ENCODE measurements around the gene RABGAP1.

Gene RABGAP1

GRCh38 chr9:123064716-123065115 is 123.9 kb downstream of the RABGAP1 start:
- DNase-seq (ENCODE audit: insufficient read length, low spot score) (no peak), FAIRE-seq (no peak)
- TF ChIP-seq SPI1 (IDR thresholded peaks at IDR 0.05; ENCODE audit: low read depth, low read length), result no peak
- TF ChIP-seq POLR2A (IDR thresholded peaks at IDR 0.05; ENCODE audit: low read depth, low read length), result no peak

- DNase-seq (ENCODE audit: insufficient read length, low spot score), result no peak
- no peak for FAIRE-seq
These were observed 124.4 kb downstream of the RABGAP1 start for GRCh38 chr9:123065196-123065595.

GRCh38 chr9:123067136-123067535 is 126.3 kb downstream of the RABGAP1 start:
- FAIRE-seq (no peak), DNase-seq (ENCODE audit: insufficient read length, low spot score) (no peak)
- TF ChIP-seq SPI1 (IDR thresholded peaks at IDR 0.05; ENCODE audit: low read depth, low read length) (no peak), POLR2AphosphoS5 (IDR thresholded peaks at IDR 0.05; ENCODE audit: low read depth, low read length) (no peak), TAF1 (IDR thresholded peaks at IDR 0.05; ENCODE audit: low read depth, low read length) (no peak), POLR2A (IDR thresholded peaks at IDR 0.05; ENCODE audit: low read depth, low read length) (no peak), PAX5 (IDR thresholded peaks at IDR 0.05; ENCODE audit: insufficient read depth, low read length, severe bottlenecking) (no peak), POU2F2 (IDR thresholded peaks at IDR 0.05; ENCODE audit: low read depth, low read length) (no peak)

More at GRCh38 chr9:123065196-123065595, 124.4 kb downstream of the RABGAP1 start:
- TF ChIP-seq POLR2AphosphoS5 (IDR thresholded peaks at IDR 0.05; ENCODE audit: low read depth, low read length), result no peak
- TF ChIP-seq TAF1 (IDR thresholded peaks at IDR 0.05; ENCODE audit: low read depth, low read length), result no peak
- TF ChIP-seq POU2F2 (IDR thresholded peaks at IDR 0.05; ENCODE audit: low read depth, low read length), result no peak
- no peak for TF ChIP-seq SPI1 (IDR thresholded peaks at IDR 0.05; ENCODE audit: low read depth, low read length)
- no peak for TF ChIP-seq PAX5 (IDR thresholded peaks at IDR 0.05; ENCODE audit: insufficient read depth, low read length, severe bottlenecking)
- no peak for TF ChIP-seq POLR2A (IDR thresholded peaks at IDR 0.05; ENCODE audit: low read depth, low read length)

GRCh38 chr9:123069010-123069481 is 128.2 kb downstream of the RABGAP1 start:
- TF ChIP-seq SPI1 (IDR thresholded peaks at IDR 0.05; ENCODE audit: low read depth, low read length), result no peak
- no peak for TF ChIP-seq POU2F2 (IDR thresholded peaks at IDR 0.05; ENCODE audit: low read depth, low read length)
- TF ChIP-seq POLR2A (IDR thresholded peaks at IDR 0.05; ENCODE audit: low read depth, low read length), result no peak
- TF ChIP-seq TAF1 (IDR thresholded peaks at IDR 0.05; ENCODE audit: low read depth, low read length), result no peak
- no peak for TF ChIP-seq PAX5 (IDR thresholded peaks at IDR 0.05; ENCODE audit: insufficient read depth, low read length, severe bottlenecking)
- no peak for TF ChIP-seq POLR2AphosphoS5 (IDR thresholded peaks at IDR 0.05; ENCODE audit: low read depth, low read length)
- FAIRE-seq (no peak), DNase-seq (ENCODE audit: insufficient read length, low spot score) (no peak)

- TF ChIP-seq TAF1 (IDR thresholded peaks at IDR 0.05; ENCODE audit: low read depth, low read length), result no peak
- no peak for TF ChIP-seq SPI1 (IDR thresholded peaks at IDR 0.05; ENCODE audit: low read depth, low read length)
- no peak for TF ChIP-seq POLR2A (IDR thresholded peaks at IDR 0.05; ENCODE audit: low read depth, low read length)
- TF ChIP-seq PAX5 (IDR thresholded peaks at IDR 0.05; ENCODE audit: insufficient read depth, low read length, severe bottlenecking), result no peak
- no peak for TF ChIP-seq POLR2AphosphoS5 (IDR thresholded peaks at IDR 0.05; ENCODE audit: low read depth, low read length)
- no peak for TF ChIP-seq POU2F2 (IDR thresholded peaks at IDR 0.05; ENCODE audit: low read depth, low read length)
- peak; percentile 26 for FAIRE-seq
- DNase-seq (ENCODE audit: insufficient read length, low spot score), result no peak
These were observed 129.4 kb downstream of the RABGAP1 start for GRCh38 chr9:123070198-123070597.

GRCh38 chr9:123072407-123072995 is 131.7 kb downstream of the RABGAP1 start:
- FAIRE-seq (no peak), DNase-seq (ENCODE audit: insufficient read length, low spot score) (no peak)
- TF ChIP-seq SPI1 (IDR thresholded peaks at IDR 0.05; ENCODE audit: low read depth, low read length) (no peak), TAF1 (IDR thresholded peaks at IDR 0.05; ENCODE audit: low read depth, low read length) (no peak), PAX5 (IDR thresholded peaks at IDR 0.05; ENCODE audit: insufficient read depth, low read length, severe bottlenecking) (no peak), POLR2A (IDR thresholded peaks at IDR 0.05; ENCODE audit: low read depth, low read length) (no peak), POLR2AphosphoS5 (IDR thresholded peaks at IDR 0.05; ENCODE audit: low read depth, low read length) (no peak), POU2F2 (IDR thresholded peaks at IDR 0.05; ENCODE audit: low read depth, low read length) (no peak)

- TF ChIP-seq TAF1 (IDR thresholded peaks at IDR 0.05; ENCODE audit: low read depth, low read length), result no peak
- peak; percentile 46 for TF ChIP-seq SPI1 (IDR thresholded peaks at IDR 0.05; ENCODE audit: low read depth, low read length)
- DNase-seq (ENCODE audit: insufficient read length, low spot score) (no peak), FAIRE-seq (no peak)
These were observed 132.6 kb downstream of the RABGAP1 start for GRCh38 chr9:123073441-123073840.

GRCh38 chr9:123073991-123074422 is 133.2 kb downstream of the RABGAP1 start:
- TF ChIP-seq POLR2AphosphoS5 (IDR thresholded peaks at IDR 0.05; ENCODE audit: low read depth, low read length) (no peak), POLR2A (IDR thresholded peaks at IDR 0.05; ENCODE audit: low read depth, low read length) (no peak), PAX5 (IDR thresholded peaks at IDR 0.05; ENCODE audit: insufficient read depth, low read length, severe bottlenecking) (no peak), TAF1 (IDR thresholded peaks at IDR 0.05; ENCODE audit: low read depth, low read length) (no peak), POU2F2 (IDR thresholded peaks at IDR 0.05; ENCODE audit: low read depth, low read length) (no peak), SPI1 (IDR thresholded peaks at IDR 0.05; ENCODE audit: low read depth, low read length) (no peak)
- no peak for FAIRE-seq
- no peak for DNase-seq (ENCODE audit: insufficient read length, low spot score)

- no peak for DNase-seq (ENCODE audit: insufficient read length, low spot score)
- TF ChIP-seq POLR2AphosphoS5 (IDR thresholded peaks at IDR 0.05; ENCODE audit: low read depth, low read length) (no peak), TAF1 (IDR thresholded peaks at IDR 0.05; ENCODE audit: low read depth, low read length) (no peak), POU2F2 (IDR thresholded peaks at IDR 0.05; ENCODE audit: low read depth, low read length) (no peak), PAX5 (IDR thresholded peaks at IDR 0.05; ENCODE audit: insufficient read depth, low read length, severe bottlenecking) (no peak), SPI1 (IDR thresholded peaks at IDR 0.05; ENCODE audit: low read depth, low read length) (no peak), POLR2A (IDR thresholded peaks at IDR 0.05; ENCODE audit: low read depth, low read length) (no peak)
- no peak for FAIRE-seq
These were observed 133.8 kb downstream of the RABGAP1 start for GRCh38 chr9:123074628-123075027.

GRCh38 chr9:123080444-123080843 is 139.6 kb downstream of the RABGAP1 start:
- no peak for TF ChIP-seq SPI1 (IDR thresholded peaks at IDR 0.05; ENCODE audit: low read depth, low read length)
- no peak for TF ChIP-seq POLR2A (IDR thresholded peaks at IDR 0.05; ENCODE audit: low read depth, low read length)
- TF ChIP-seq POLR2AphosphoS5 (IDR thresholded peaks at IDR 0.05; ENCODE audit: low read depth, low read length), result no peak
- TF ChIP-seq PAX5 (IDR thresholded peaks at IDR 0.05; ENCODE audit: insufficient read depth, low read length, severe bottlenecking), result no peak
- no peak for TF ChIP-seq POU2F2 (IDR thresholded peaks at IDR 0.05; ENCODE audit: low read depth, low read length)
- no peak for TF ChIP-seq TAF1 (IDR thresholded peaks at IDR 0.05; ENCODE audit: low read depth, low read length)
- FAIRE-seq (no peak), DNase-seq (ENCODE audit: insufficient read length, low spot score) (no peak)

All from GM12891 (cell line).